ENCODE results near the gene P3H1.
"Not testable (repeated sequence)": the region's sequence is repeated elsewhere in the genome, so short reads cannot be mapped to it uniquely, and the experiment has no call there.

The P3H1 gene

DNA sequence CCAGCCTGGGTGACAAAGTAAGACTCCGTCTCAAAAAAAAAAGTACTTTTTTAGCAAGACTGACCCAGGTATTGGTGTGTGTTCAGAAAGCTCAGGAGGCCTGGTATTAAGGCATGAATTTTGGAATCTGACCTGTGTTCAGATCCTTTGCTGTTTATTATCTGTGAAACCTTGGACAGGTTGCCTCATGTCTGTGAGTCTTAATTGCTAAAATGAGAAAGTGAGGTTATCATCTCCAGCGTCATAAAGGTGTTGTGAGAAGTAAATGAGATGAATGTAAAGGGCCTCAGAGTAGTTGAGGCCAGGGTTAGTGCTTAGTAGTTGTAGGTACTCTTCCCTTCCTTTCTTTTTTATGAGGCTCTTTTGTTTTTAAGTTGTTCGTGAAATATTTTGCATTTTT lies 3.0 kb upstream of the P3H1 start:
- no peak for FAIRE-seq

DNA sequence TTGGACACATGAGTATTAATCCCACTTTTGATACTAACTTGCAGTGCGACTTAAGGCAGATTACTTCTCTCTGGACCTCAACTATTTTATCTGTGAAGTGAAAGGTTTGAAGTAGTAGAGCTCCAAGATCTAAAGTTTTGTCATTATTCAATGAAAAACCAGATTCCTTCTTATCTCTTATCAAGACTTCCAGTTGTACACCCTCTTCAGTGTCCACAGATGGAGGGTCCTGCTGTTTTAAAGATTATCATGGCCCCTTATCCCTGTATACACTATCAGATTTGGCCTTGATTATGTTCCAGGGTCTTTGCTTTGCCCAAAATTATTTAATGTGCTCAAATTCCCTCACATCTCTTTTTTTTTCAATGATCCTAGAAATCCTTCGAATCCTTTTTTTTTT lies 1.3 kb upstream of the P3H1 start:
- no peak for FAIRE-seq

DNA sequence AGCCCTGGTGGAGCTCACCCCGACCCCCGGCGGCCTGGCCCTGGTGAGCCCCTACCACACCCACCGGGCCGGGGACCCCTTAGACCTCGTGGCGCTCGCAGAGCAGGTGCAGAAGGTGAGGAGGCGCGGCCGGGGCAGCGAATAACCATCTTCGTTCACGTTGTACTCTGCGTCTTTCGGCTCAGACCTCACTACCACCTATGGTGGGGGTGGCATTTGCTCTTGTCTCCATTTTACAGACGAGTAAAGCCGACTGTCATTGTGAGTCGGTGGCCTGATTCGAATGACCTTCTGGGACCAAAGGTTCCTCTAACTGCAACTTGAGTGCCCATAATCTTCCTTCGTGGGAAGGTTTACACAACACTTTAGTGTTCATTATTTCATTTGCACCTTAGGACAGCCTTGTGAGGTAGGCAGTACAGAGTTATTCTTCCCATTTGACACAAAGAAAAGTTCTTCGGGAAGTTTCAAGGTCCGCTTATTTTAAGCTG lies 727 bp upstream of the P3H1 start:
- FAIRE-seq, result no peak

DNA sequence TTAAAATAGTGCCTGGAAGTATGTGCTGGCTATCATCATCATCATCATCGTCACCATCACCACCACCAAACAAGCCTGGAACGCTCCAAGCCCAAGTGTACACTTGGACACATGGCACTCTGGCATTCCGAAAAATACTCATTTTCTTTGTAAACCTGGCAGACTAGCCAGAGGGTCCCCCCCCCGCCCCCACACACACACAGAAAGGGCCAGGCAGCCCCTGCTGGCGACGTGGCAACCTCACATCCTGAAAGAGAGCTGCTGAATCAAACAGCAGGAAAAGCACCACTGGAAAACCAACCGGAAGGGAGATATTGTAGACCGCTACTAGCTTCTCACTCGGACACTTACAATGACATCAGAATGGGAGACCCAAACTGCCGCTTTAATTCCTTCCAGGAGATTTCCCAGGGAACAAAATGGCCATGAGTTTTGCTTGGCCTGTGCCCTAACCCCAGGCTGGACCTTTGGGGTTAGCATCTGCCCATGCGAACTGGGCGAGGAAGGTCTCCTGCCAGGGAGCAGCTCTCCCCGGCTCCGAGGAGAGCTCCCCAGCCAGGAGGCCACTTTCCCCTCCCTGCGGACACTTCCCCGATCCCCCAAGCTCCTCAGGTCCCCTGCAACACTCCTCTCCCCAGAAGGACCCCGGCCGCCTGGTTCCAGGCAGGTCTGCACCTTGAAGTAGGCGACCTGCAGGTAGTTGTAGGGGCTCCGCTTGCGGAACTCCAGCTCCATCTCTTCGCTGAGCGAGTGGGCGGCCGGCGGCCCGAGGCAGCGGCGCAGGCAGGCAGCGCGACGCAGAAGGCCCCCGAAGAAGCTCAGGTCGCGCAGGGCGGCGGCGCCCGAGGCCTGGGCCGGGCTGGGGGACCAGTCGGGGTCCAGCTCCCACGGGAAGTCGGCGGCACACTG lies 742 bp downstream of the P3H1 start:
- FAIRE-seq, result no peak

DNA sequence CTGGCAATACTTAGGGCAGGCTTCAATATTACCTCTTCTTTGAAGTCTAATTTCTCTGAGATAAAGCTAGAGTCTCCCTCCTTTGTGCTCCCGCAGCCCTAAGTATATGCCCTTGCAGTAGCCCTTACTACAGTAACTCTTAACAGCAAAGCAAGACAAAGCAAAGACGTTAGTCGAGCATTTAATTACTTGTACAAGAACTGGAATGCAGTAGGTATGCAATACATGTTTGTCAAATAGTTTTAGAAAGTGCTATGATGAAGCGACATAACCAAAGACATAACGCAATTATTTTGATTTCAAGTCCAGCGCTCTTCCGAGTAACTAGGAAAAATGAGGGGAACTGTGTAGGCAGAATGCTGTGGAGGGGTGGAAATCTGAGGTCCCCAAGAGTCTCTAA lies 1.6 kb downstream of the P3H1 start:
- FAIRE-seq, result no peak

DNA sequence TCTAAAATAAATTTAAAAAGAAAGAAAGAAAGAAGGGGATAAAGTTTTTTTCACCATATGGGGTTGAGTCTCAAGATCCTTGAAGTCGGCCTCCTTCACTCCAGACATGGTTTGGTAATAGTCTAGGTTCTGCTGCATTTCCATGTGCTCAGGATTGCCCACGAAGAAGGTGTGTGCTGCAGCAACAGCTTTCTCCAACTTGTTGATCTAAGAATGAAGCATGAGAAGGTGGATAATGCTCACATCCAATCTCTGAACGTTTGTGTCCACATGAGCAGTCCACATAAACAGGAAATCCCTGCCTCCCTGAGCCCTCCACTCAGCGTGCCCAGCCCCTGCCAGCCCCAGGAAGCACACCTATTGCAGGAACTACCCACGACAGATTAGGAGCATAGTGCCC lies 4.6 kb downstream of the P3H1 start:
- no peak for FAIRE-seq

DNA sequence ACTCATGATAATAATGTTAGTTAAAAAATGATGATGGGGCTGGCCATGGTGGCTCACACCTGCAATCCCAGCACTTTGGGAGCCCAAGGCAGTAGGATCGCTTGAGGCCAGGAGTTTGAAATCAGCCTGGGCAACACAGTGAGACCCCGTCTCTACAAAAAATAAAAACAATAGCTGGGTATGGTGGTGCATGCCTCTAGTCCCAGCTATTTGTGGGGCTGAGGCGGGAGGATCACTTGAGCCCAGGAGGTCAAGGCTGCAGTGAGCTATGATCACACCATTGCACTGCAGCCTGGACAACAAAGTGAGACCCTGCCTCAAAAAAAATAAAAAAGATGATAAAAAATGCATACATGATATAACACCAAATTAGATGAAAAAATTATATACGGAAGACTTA lies 5.3 kb downstream of the P3H1 start:
- no peak for FAIRE-seq

DNA sequence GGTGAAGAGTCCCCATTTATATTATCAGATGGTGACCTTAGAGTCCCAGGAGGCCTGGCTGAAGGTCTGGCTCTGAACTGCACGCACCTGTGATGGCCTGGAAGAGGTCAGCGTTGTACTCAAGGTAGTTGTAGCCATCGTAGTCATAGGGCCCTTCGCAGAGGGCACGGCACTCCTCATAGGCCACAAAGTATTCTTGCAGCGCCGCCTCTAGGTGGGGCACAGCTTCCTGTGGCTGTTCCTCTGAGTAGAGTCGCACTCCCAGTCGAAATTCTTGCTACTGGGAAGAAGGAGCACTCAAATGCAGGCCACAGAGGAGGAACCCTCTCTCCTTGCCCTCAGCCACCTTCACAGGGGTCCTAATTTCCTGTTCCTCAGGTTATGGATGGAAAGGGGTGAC lies 7.7 kb downstream of the P3H1 start:
- FAIRE-seq, result no peak

DNA sequence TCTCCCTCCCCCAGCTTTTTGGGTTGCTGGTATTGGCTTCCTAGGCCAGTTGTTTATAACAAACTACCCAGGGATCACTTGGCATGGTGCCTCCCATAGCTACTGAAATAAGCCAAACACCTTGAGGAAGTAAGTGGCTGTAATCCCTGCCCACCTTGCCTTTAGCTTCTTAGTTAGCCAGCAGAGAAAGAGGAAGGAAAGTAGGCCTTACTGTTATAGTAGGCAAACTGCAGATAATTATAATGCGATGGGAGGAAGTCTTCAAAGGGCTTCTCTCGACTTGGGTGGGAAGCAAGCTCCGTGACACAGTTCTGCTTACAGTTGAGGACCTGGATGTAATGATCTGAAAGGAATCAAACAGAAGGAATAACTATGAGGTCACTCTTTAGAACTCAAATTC lies 8.2 kb downstream of the P3H1 start:
- FAIRE-seq, result no peak

DNA sequence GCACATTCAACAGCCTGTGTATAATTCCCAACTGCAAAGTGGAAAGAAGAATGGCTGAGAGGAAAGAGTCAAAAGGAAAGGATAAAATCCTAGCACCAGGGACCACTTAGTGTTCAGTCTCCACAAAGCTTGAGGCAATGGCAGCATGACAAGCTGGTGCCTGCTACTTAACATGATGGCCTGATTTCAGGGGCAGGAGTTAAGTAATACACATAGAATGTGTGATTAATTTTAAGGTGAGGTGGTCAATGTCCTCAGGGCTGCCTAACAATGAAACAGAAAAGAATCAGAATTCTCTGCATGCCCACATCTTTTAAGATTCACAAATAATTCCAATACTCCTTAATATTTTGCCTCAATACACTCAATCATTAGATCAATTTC lies 8.9 kb downstream of the P3H1 start:
- FAIRE-seq, result no peak

DNA sequence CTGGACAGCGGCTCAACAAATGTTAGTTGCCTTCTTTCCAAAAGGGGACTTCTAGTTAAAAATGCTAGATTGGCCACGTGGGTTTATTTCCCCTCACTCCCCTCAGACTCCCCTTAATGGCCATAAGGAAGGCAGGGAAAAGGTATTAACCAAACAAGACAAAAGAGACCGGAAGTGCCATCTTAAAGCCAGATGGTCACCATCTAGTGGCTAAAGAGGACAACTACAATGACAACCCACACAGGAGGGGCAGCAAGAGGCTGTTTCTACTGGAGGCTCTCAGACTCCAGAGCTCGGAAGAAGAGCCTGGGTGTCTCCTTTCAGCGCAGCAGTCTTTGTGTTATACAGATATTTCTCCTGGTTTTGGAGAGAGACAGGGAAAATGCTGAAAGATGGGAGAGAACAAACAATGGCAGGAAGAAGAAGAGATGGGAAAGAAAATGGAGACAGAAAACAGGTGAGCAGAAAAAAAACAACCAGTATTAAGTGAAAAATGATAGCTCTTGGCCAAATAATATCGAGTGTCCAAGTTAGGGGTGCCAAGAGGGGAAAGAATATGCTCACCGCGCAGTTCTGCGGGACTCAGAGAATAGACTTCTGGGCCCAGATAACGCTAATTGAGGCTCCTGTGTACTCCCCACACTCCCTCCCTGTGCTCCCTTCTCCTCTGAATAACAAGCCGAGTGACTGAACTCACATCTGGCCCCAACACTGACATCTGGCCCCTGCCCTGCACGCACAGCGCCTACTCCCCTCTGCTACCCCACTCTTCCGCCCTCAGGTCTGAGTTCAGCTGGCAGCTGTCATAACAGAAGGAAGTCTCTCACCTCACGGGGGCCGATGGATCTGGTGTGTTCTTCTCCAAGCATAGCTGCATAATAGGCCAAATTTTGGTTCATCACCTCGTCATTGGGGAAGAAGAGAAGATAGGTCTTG lies 9.6 kb downstream of the P3H1 start:
- FAIRE-seq, result no peak

DNA sequence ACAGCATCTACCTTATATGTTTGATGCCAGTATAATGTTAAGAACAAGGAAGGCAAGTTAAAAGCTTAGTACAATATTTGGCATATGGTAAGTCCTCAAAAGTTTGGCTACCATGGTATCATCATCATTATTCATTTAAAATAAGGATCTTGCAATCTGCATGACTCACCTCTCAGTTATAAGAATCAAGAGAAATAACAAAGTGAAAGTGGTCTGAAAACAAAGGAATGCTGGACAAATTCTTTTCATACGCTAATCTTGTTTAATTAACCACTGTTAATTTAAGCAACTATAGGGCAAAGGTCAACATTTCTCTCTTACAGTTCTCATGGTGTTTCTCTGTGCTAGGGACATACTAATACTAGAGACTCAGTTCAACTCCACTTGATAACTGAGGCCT lies 13.8 kb downstream of the P3H1 start:
- FAIRE-seq, result no peak

DNA sequence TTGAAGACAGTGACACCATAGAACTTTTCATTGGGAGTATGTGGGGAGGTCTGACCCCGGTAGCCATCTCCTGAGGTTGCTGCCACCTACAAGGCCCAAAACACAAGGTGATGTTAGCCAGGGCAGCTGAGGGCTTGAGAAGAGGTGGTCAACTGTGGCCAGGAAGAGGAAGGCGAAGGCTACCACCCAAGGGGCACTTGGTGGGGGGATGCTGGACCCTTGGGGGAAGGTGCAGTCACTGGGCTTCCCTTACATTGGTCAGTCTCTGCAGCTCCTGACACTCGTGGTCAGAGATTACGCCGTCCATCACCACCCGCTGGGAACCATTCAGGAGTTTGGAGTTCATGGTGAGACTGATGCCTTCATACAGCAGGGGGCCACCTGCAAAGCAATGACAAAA lies 14.5 kb downstream of the P3H1 start:
- FAIRE-seq, result no peak

DNA sequence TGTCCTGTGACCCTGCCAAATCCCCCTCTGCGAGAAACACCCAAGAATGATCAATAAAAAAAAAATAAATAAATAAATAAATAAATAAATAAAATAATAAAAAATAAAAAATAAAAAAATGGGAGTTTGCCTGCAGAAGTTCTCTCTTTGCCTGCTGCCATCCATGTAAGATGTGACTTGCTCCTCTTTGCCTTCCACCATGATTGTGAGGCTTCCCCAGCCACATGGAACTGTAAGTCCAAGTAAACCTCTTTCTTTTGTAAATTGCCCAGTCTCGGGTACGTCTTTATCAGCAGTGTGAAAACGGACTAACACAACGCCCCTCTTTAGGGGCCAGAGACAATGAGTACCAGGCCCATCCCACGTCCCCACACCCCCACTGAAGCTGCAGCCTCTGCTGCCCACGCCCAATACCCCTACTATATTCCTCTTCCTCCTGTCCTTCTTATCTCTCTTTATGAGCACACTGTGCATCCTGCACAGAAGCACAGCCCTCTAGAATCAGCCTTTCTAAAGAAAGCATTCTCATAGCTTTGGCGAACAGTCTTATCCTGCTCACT lies 15.2 kb downstream of the P3H1 start:
- FAIRE-seq, result not testable (repeated sequence)

DNA sequence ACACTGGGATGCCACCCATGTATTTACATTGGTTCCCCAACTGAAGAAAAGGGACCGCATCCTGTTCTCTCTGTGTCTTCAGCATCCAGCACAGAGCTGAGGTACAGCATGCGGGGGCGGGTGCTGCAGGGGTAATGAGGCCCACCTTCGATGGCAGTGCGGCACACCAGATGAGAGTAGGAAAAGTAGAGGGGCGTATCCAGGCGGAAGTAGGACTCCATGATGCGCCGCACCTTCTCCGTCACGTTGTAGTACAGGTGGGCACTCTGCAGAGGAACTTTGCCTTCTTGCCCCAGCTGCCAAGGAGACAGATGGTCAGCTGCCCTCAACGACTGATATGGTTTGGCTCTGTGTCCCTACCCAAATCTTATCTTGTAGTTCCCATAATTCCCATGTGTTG lies 16.8 kb downstream of the P3H1 start:
- no peak for FAIRE-seq

DNA sequence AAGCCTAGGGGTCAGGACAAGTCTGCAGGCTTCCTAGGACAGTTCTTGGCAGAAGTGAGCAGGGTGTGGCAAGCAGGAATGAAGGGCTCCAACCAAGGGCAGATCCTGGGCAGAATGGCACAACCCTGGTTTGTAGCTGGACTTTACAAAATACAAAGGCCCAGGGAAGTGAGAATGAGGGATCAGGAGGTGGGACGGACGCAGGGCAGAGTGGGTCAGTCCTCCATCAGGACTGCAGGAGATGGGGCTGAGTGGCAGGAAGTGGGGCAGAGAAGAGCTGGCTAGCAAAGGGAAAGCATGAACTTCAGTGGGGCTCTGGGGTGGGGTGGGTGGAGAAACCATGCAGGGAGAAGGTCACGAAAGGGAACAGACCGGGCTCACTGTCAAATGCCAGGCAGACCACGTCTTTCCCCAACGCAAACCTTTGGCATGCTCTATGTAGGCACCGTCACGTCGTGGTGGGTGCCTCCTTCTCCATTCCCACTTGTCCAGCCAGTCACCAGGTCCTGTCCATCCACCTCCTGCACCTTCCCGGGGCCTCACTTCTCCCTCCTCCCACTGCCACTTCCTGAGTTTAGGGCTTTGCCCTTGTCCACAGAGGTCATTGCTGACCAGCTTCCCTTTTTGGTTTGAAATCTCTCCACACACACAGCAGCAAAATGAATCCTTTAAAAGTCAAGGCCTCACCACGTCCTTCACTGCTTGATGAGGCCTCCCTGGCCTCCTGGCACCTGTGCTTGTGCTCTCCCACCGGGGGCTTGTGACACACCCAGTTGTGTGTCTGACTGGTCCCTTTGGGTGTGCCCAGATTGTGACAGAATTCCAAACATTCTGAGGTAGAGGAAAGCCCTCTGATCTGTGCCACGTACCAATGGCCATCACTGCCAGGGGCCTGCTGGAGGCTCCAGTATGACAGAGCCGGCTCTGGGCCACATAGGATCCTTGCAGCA lies 18.1 kb downstream of the P3H1 start:
- no peak for FAIRE-seq

DNA sequence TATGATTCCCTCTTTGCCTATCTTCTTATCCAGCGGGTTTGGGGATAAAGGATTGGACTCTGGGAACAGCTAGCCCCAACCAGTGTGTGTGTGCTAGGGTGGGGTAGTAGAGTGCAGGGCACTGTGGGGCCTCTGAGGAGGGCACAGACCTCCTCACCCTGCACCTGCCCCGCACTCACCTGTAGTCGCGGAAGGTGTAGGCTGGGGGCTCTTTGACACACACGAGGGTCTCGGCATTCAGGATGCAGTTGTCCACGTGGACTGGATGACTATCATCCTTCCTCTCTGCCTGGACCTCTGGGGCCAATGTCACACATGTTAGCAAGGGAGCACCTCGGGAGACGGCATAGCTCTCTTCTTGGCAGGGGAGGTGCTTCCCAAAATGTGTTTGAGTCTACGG lies 18.8 kb downstream of the P3H1 start:
- no peak for FAIRE-seq

DNA sequence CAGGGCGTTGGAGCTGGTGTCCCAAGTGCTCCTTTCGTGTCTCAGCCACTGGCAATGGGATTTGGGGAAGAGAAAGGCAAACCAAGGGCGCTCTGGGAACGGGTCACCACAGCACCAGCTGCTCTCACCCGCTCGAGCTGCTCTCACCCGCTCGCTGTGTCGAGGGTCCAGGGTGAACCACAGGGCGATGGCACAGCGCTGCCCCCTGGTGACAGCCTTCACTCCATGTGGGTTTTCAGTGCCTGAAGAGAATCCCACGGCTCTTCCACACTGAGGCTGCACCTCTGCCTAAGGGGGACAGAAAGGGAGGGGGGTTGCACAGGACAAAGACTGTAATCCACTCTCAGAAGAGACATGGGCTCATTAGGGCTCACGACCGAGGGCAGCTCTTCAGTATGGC lies 19.7 kb downstream of the P3H1 start:
- no peak for FAIRE-seq

DNA sequence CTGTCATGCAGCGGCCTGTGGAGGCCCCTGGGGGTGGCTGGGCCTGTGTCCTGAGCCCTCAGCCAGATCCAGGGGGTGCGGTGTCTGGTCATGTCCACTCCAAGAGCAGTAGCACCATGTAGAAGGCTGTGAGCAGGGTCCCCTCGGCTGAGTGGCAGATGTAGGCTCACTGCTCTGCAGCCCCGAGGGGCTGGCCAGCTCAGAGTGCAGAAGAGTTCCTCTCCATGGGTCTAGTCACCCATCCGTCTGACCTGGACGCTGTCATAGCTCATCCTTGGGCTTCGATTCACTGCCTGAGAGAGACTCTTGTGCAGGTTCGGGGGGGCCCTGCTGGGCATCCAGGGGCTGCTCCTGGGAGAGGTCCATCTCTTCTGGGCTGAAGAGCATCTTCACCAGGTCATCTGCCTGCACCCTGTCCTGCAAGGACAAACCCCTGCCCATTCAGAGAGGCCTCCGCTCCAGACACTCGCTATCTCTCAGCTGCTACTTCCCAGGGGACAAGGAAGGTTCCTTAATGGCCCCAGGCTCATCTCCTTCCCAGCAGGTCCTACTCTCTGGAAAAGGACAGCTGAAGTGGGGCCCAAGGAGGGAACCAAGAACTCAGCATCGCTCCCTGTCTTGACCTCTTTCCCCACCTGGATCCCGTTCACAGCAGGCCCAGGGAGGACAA lies 20.3 kb downstream of the P3H1 start:
- no peak for FAIRE-seq

DNA sequence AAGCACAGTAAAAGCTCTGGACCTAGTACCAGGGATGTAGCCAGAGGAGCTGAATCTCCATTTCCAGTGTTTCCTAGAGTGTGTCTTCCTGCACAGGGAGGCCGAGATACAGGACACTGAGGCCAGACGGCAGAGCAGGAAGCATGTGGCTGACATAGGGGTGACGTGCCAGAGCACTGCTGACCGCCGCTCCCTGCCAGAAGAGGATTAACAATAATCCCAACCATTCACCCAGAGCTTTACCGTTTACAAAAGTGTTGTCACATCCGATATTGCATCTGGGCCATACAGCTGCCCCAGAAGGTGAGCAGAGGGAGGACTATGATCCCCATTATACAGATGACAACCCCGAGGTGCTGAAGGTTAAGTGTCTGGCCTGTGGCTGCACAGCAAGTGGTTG lies 21.0 kb downstream of the P3H1 start:
- FAIRE-seq, result no peak

DNA sequence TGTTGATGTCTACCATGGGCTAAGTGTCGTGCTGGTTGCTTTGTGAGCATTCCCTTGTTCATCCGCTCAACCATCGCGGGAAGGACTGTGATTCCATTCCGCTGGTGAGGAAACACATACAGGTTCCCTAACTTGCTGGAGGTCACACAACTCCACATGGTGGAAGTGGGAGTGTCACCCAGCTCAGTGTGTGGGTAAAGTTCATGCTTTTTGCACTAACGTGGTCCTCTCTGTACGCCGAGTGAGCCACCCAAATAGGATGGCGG lies 22.7 kb downstream of the P3H1 start:
- no peak for FAIRE-seq

Data from islet of Langerhans (tissue), 1 donor.